Naive thymus-derived CD4-positive, alpha-beta T cell (primary cell): ENCODE results near the gene DGKH. TPM values are rescaled to one million over a fixed set of nuclear protein-coding genes. Genes with fewer than 3 reads are reported as not detected.

Experiments used
- ATAC-seq: fragments of 150-1000 bp; cut with Tn5 transposase; 2 replicates; pipeline ENCODE4 v1.10.0; 2021; ENCODE audit warnings: mild to moderate bottlenecking, moderate library complexity
- CTCF ChIA-PET: fragments of 350-600 bp; sonication (Branson Sonifier 250); formaldehyde crosslinking; loops from one replicate; lab custom pipeline; 2021; ENCODE audit warnings: antibody characterized with exemption; lab: Charles Lee
- POLR2A ChIA-PET: fragments of 350-600 bp; sonication (Branson Sonifier 250); formaldehyde crosslinking; loops from one replicate; lab custom pipeline; 2021; ENCODE audit warnings: antibody characterized with exemption, inconsistent platforms; lab: Charles Lee
- DNase-seq, 9 donors: peaks; one replicate each; pipeline versions ENCODE4 v3.0.0 to v3.0.0-alpha.2; 2020 to 2022; ENCODE audit warnings: mixed read lengths in 1 of 9
- H3K27ac ChIP-seq: one replicate; pipeline ENCODE4 v1.7.0; 2013; ENCODE audit warnings: mild to moderate bottlenecking, low read depth, low read length, moderate library complexity
- H3K27me3 ChIP-seq, 2 donors: one replicate each; pipeline ENCODE4 v1.7.0; 2013; ENCODE audit warnings: low read length in 2 of 2, mild to moderate bottlenecking in 2 of 2, moderate library complexity in 2 of 2; ENCODE audit not compliant: control insufficient read depth in 2 of 2, insufficient read depth in 2 of 2
- H3K36me3 ChIP-seq, 3 experiments: 1 replicate in 2 of 3; 2 replicates in 1 of 3; pipeline ENCODE4 v1.7.0; 2013; ENCODE audit warnings: low read length in 3 of 3, mild to moderate bottlenecking in 3 of 3, moderate library complexity in 1 of 3; ENCODE audit not compliant: insufficient read depth in 3 of 3, control insufficient read depth in 2 of 3
- H3K4me1 ChIP-seq, 2 donors: one replicate each; pipeline ENCODE4 v1.7.0; 2013; ENCODE audit warnings: low read length in 2 of 2, mild to moderate bottlenecking in 2 of 2, moderate library complexity in 1 of 2; ENCODE audit not compliant: control insufficient read depth in 2 of 2, insufficient read depth in 2 of 2
- H3K4me3 ChIP-seq: 2 replicates; pipeline ENCODE4 v1.7.0; 2013; ENCODE audit warnings: mild to moderate bottlenecking, low read length
- H3K9me3 ChIP-seq, 3 experiments: 1 replicate in 2 of 3; 2 replicates in 1 of 3; pipeline ENCODE4 v1.7.0; 2013; ENCODE audit warnings: low read length in 3 of 3; ENCODE audit not compliant: control insufficient read depth in 2 of 3
- H3K27ac Mint-ChIP-seq, 9 donors: one replicate each; pipeline ENCODE4 v1.8.0; 2020 to 2022; ENCODE audit warnings: mixed read lengths in 9 of 9, mild to moderate bottlenecking in 8 of 9, moderate library complexity in 5 of 9, inconsistent platforms in 2 of 9
- H3K27me3 Mint-ChIP-seq, 5 donors: one replicate each; pipeline ENCODE4 v1.8.0; 2021 to 2022; ENCODE audit warnings: mixed read lengths in 5 of 5, mild to moderate bottlenecking in 1 of 5
- H3K36me3 Mint-ChIP-seq, 5 donors: one replicate each; pipeline ENCODE4 v1.8.0; 2020 to 2022; ENCODE audit warnings: mixed read lengths in 5 of 5, mild to moderate bottlenecking in 3 of 5, inconsistent platforms in 1 of 5
- H3K4me1 Mint-ChIP-seq, 7 donors: one replicate each; pipeline ENCODE4 v1.8.0; 2020 to 2022; ENCODE audit warnings: mixed read lengths in 7 of 7, mild to moderate bottlenecking in 3 of 7, inconsistent platforms in 1 of 7
- H3K4me3 Mint-ChIP-seq, 10 donors: one replicate each; pipeline ENCODE4 v1.8.0; 2020 to 2022; ENCODE audit warnings: mild to moderate bottlenecking in 10 of 10, mixed read lengths in 10 of 10, moderate library complexity in 6 of 10, inconsistent platforms in 2 of 10
- H3K9me3 Mint-ChIP-seq, 11 donors: one replicate each; pipeline ENCODE4 v1.8.0; 2020 to 2022; ENCODE audit warnings: mixed read lengths in 11 of 11, mild to moderate bottlenecking in 4 of 11, inconsistent platforms in 1 of 11, moderate library complexity in 1 of 11
- intact Hi-C, 2 donors: fragments of 100-400 bp; cut with micrococcal nuclease; formaldehyde crosslinking; loops; one replicate each; pipeline ENCODE4 v1.15.1; 2023
- polyA plus RNA-seq, 2 donors: library from polyadenylated mRNA; unstranded; fragments of 300-500 nt; fragmentation: Illumina TruSeq; gene quantifications; one replicate each; pipeline ENCODE4 v1.2.3, GENCODE V29; 2021
- total RNA-seq, 6 experiments: library from RNA in 5 of 6; stranded (reverse) in 5 of 6; gene quantifications; 1 replicate in 5 of 6; 2 replicates in 1 of 6; pipeline ENCODE4 v1.2.3 and lab custom pipeline; 2021 to 2026

DGKH gene
- total and polyA plus RNA-seq, 7 experiments from 2014 or later: 0.85 to 16.4 (median 6.8) TPM

DNA sequence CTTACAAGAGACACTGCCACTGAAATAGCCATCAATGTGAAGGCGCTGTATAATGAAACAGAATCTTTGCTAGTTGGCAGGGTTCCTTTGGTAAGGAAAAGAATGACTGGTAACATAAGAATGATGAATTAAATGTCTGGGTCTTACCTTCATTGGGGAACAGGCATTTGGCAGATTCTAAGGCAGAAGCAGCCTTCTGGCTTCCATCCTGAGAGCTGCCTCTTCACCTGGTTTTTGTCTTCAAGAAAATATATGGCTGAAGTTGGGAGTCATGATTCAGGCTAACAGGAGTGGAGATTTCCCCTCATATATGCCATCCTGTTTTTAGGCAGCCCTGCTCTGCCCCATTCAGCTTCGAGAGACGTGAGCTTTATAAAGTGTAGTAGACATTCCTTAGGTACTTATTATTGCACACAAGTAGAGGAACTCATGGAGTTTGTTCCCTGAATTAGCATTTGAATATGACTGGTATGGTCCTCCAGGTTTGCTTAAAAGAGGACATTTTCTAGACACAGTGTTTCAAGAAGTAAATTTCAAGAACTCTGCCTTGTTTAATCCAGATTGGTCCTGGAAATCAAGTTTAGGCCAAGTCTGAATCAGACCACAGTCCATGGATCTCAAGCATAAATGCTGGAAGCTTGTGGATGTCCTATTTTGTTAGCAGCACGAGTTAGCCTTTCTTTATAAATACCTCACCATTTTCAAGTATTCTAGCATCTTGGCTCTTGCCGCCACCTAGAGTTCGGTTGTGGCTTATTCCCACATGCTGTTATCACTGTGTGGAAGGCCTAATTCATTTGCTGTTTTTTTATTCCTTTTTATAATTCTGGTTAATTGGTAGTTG lies 167.4 kb downstream of the DGKH start:
- CTCF ChIA-PET: interaction anchor here (0.7 kb wide), 1 partner anchor 375 kb away, joined by 3 read pairs; no protein-coding TSS in a partner anchor
- H3K9me3 Mint-ChIP-seq: peaks cover 0 to 1% (median 0%) of the 10 kb centered on the region in 11 donors
- POLR2A ChIA-PET: no interaction called here
- intact Hi-C loops: loop anchor here (1.0 to 2.0 kb wide), 2 partner anchors 105 to 547 kb away; no protein-coding TSS in a partner anchor
- H3K36me3 Mint-ChIP-seq: peaks cover 7 to 39% (median 28%) of the 10 kb centered on the region in 5 donors
- no peaks in the 10 kb centered on the region for H3K4me1 Mint-ChIP-seq
- Histone ChIP-seq H3K36me3 (peaks cover 0 to under 1% (median 0%) of the 10 kb centered on the region in 3 experiments), H3K4me3 (no peak overlapping the region), H3K9me3 (no peaks in the 10 kb centered on the region), H3K27ac (no peak overlapping the region), H3K4me1 (no peaks in the 10 kb centered on the region), H3K27me3 (no peaks in the 10 kb centered on the region)
- no peaks in the 10 kb centered on the region for H3K27me3 Mint-ChIP-seq
- peak overlapping the region in 1 of 9 donors; percentile 36 for H3K27ac Mint-ChIP-seq
- no peak overlapping the region for H3K4me3 Mint-ChIP-seq
- DNase-seq (peak in 5 of 9 donors; percentile 3 to 20 (median 5)), ATAC-seq (peak; percentile 42)

DNA sequence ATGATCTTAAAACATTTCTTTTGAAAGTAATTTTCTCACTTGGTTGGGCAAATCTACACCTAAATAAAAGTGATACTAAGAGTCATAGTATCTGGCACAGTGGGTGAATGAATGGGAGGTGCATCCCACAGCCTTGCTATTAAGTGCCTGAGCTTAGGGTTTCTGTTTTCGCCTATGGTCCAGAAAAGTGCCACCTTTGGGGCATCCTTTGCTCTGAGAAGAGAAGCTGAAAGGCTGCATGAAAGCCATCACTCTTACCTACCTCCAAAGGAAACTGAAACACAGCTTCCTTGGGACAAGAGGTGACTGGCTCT lies 167.9 kb downstream of the DGKH start:
- ChIA-PET CTCF (interaction anchor here (0.7 kb wide), 1 partner anchor 375 kb away, joined by 3 read pairs; no protein-coding TSS in a partner anchor), POLR2A (no interaction called here)
- no peaks in the 10 kb centered on the region for H3K4me1 ChIP-seq
- no peaks in the 10 kb centered on the region for H3K4me1 Mint-ChIP-seq
- no peaks in the 10 kb centered on the region for H3K27me3 Mint-ChIP-seq
- H3K9me3 ChIP-seq: no peaks in the 10 kb centered on the region
- H3K27ac Mint-ChIP-seq: no peak overlapping the region
- no peak overlapping the region for H3K4me3 ChIP-seq
- ATAC-seq: no peak
- no peaks in the 10 kb centered on the region for H3K27me3 ChIP-seq
- H3K36me3 Mint-ChIP-seq: peaks cover 4 to 40% (median 29%) of the 10 kb centered on the region in 5 donors
- no peak overlapping the region for H3K4me3 Mint-ChIP-seq
- H3K27ac ChIP-seq: no peak overlapping the region
- H3K36me3 ChIP-seq: no peaks in the 10 kb centered on the region
- no peak for DNase-seq
- H3K9me3 Mint-ChIP-seq: no peaks in the 10 kb centered on the region
- intact Hi-C loops: loop anchor here (1.0 kb wide), 1 partner anchor 548 kb away; no protein-coding TSS in a partner anchor

DNA sequence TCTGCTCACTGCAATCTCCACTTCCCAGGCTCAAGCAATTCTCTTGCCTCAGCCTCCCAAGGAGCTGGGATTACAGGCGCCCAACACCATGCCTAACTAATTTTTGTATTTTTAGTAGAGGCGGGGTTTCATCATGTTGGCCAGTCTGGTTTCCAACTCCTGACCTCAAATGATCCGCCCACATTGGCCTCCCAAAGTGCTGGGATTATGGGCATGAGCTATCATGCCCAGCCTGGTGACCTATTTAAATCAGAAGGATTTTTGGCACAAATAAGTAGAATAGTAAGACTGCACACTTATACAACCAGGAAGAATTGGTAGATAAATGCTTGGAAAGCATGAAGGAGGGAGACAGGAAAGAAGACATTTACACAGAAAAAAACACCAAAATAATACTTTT lies 170.1 kb downstream of the DGKH start:
- POLR2A ChIA-PET: no interaction called here
- no peak overlapping the region for H3K27ac ChIP-seq
- DNase-seq: no peak
- no peaks in the 10 kb centered on the region for H3K27me3 ChIP-seq
- ATAC-seq: no peak
- intact Hi-C loops: no loop called here
- H3K36me3 ChIP-seq: no peaks in the 10 kb centered on the region
- CTCF ChIA-PET: no interaction called here
- Mint-ChIP-seq H3K36me3 (peaks cover 4 to 36% (median 24%) of the 10 kb centered on the region in 5 donors), H3K27ac (no peak overlapping the region), H3K27me3 (no peaks in the 10 kb centered on the region), H3K9me3 (no peaks in the 10 kb centered on the region), H3K4me3 (no peak overlapping the region), H3K4me1 (no peaks in the 10 kb centered on the region)
- no peaks in the 10 kb centered on the region for H3K9me3 ChIP-seq
- H3K4me3 ChIP-seq: no peak overlapping the region
- H3K4me1 ChIP-seq: no peaks in the 10 kb centered on the region

DNA sequence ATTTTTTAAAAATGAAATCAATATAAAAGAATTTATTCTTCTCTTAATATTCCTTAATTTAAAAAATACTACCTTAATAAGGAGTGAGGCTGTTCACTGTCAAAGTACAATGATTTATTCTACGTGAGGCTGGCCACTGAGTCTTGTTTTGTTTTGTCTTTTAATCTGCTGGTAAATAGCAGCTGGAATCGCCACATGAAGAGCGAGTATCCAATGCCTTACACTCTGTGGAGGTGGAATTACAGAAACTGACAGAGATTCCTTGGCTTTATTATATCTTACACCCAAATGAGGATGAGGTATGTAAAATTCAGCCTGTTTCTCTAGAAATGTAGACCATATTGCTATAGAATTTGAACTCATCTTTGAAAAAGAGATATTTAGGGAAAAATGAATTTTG lies 170.6 kb downstream of the DGKH start:
- H3K4me3 ChIP-seq: no peak overlapping the region
- no peaks in the 10 kb centered on the region for H3K4me1 Mint-ChIP-seq
- no peaks in the 10 kb centered on the region for H3K36me3 ChIP-seq
- peaks cover 4 to 38% (median 27%) of the 10 kb centered on the region in 5 donors for H3K36me3 Mint-ChIP-seq
- H3K27me3 ChIP-seq: no peaks in the 10 kb centered on the region
- no peaks in the 10 kb centered on the region for H3K27me3 Mint-ChIP-seq
- H3K4me3 Mint-ChIP-seq: no peak overlapping the region
- no peak for DNase-seq
- POLR2A ChIA-PET: no interaction called here
- ATAC-seq: no peak
- CTCF ChIA-PET: no interaction called here
- intact Hi-C loops: no loop called here
- H3K9me3 ChIP-seq: no peaks in the 10 kb centered on the region
- no peak overlapping the region for H3K27ac Mint-ChIP-seq
- H3K9me3 Mint-ChIP-seq: no peaks in the 10 kb centered on the region
- H3K4me1 ChIP-seq: no peaks in the 10 kb centered on the region
- no peak overlapping the region for H3K27ac ChIP-seq

DNA sequence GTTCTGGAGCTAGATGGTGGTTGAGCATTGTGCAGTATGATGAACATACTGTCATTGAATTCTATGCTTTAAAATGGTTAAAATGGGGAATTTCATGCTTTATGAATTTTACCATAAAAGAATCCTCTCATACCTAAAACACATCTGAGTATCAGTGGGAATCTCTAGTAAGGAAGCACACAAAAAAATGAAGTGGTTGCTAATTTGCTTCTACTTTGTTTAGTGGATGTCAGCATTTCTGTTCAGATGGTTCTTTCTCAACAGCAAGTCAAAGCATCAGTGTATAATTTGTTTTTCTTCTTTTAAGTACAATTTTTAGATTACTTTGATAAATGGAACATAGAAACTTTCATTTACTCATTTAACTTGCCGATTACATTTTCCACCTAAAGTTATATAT lies 171.4 kb downstream of the DGKH start:
- Mint-ChIP-seq H3K27me3 (no peaks in the 10 kb centered on the region), H3K4me3 (no peak overlapping the region), H3K36me3 (peaks cover 4 to 40% (median 28%) of the 10 kb centered on the region in 5 donors), H3K4me1 (no peaks in the 10 kb centered on the region), H3K27ac (no peak overlapping the region), H3K9me3 (no peaks in the 10 kb centered on the region)
- ATAC-seq (no peak), DNase-seq (no peak)
- no peaks in the 10 kb centered on the region for H3K27me3 ChIP-seq
- H3K27ac ChIP-seq: no peak overlapping the region
- no peaks in the 10 kb centered on the region for H3K36me3 ChIP-seq
- no peaks in the 10 kb centered on the region for H3K9me3 ChIP-seq
- no peak overlapping the region for H3K4me3 ChIP-seq
- intact Hi-C loops: no loop called here
- H3K4me1 ChIP-seq: no peaks in the 10 kb centered on the region
- ChIA-PET CTCF (interaction anchor here (0.7 kb wide), 1 partner anchor 312 kb away, joined by 4 read pairs; no protein-coding TSS in a partner anchor), POLR2A (no interaction called here)

DNA sequence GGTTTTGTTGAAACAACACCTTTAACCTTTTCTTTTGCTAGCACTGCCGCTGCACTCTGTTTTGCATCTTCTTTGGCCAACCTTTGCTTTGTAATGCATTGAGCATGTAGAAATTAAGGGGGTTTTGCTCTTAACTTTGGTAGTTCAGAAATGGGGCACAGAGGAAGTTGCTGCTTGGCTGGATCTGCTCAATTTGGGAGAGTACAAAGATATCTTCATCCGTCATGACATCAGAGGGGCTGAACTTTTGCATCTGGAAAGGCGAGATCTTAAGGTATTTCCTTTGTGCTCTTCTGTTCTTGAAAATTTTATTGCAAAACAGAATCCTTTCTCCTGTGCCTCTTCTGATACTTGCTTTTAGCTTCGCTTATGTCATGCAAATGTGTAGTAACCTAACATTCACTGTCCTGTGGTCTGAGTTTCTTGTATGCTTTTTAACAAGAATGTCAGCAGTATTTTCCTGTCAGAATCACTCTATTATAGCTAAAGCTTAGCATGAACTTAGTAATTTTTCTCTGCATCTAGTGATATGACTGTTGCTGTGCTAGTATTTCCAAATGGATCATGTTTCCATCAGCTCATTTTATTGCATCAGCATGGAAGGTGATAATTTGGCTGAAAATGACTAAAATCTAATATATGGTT lies 172.8 kb downstream of the DGKH start:
- Mint-ChIP-seq H3K27me3 (no peaks in the 10 kb centered on the region), H3K4me3 (no peak overlapping the region), H3K36me3 (peaks cover 8 to 46% (median 33%) of the 10 kb centered on the region in 5 donors), H3K27ac (no peak overlapping the region), H3K4me1 (no peaks in the 10 kb centered on the region), H3K9me3 (no peaks in the 10 kb centered on the region)
- ChIA-PET CTCF (no interaction called here), POLR2A (no interaction called here)
- no peak overlapping the region for H3K27ac ChIP-seq
- no peaks in the 10 kb centered on the region for H3K27me3 ChIP-seq
- ATAC-seq (no peak), DNase-seq (no peak)
- H3K36me3 ChIP-seq: no peaks in the 10 kb centered on the region
- H3K9me3 ChIP-seq: no peaks in the 10 kb centered on the region
- intact Hi-C loops: no loop called here
- no peak overlapping the region for H3K4me3 ChIP-seq
- H3K4me1 ChIP-seq: no peaks in the 10 kb centered on the region
